GDM1 (cell line): ENCODE results near the gene CA11.
"Not testable (repeated sequence)": the region's sequence is repeated elsewhere in the genome, so short reads cannot be mapped to it uniquely, and the experiment has no call there.

ENCODE experiments used
- DNase-seq: peaks from one replicate; lab custom pipeline; 2025; lab: John Stamatoyannopoulos, UW

CA11 gene

GRCh38 chr19:48669903-48670668, 24.1 kb upstream of the CA11 start:
- DNase-seq = no peak

DNA sequence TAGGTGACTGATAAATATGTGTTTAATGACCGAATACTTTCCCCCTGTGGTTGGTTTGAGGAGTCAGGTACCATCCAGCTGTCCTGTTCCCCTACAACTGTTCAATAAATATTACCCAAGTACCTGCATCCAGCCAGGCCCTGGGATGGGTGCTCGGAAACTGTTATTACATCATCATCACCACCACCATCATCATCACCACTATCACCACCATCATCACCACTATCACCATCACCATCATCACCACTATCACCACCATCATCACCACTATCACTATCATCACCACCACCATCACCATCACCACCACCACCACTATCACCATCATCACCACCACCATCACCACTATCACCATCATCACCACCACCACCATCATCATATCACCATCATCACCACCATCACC, 22.8 kb upstream of the CA11 start:
- no peak for DNase-seq

- no peak for DNase-seq
Measured at GRCh38 chr19:48668332-48668731, 22.3 kb upstream of the CA11 start.

GRCh38 chr19:48665786-48666185, 19.8 kb upstream of the CA11 start:
- no peak for DNase-seq

DNA sequence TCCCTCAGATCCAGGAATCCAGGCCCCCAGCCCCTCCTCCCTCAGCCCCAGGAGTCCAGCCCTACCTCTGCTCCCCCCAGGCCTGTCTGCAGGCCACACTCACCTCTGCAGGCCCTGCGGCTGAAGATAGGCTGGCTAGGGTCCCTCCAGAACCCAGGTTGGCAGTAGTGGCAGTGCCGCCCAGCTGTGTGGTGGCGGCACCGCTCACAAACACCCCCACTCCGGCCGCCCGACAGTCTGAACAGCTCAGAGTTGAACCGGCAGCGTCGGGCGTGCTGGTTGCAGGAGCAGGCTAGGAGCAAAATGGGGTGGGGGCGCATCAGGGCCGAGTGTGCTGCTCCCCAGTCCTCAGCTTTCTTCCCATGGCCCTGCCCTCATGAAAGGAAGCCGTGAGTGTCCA, 18.5 kb upstream of the CA11 start:
- DNase-seq = no peak

DNA sequence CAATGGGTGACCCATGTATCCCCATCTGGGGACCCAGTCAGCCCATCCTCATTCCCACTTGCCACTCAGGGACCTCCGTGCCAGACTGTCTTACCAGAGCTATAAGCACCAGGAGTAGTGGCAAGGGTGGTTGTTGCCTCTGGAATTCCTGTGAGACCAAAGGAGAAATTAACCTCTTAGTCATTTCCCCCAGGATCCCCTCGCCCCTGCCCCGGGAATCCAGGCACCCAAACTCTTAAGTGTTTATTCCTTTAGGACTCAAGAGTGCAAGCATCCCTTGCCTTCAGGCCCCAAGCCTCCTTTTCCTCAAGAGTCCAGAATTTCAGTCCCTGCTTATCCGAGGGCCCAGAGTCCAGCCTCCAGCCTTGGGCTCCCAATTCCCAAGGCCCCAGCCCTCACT, 17.7 kb upstream of the CA11 start:
- no peak for DNase-seq

DNA sequence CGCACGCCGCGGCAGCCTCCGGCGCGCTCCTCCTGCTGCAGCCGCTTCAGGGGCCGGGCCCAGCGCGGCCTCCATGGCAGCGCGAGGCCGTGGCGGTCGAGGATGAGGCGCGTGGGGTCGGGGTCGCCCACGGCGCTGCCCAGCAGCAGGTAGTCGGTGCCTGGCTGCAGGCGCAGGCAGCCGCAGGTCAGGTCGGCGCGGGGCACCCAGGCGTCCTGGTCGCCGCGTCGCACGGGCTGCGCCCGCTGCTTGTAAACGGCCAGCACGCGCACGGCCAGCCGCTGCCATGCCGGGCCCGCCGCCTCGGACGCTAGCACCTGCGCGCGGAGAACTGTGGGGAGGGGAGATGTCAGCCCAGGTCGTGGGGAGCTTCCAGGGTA, 15.7 kb upstream of the CA11 start:
- DNase-seq = no peak

DNA sequence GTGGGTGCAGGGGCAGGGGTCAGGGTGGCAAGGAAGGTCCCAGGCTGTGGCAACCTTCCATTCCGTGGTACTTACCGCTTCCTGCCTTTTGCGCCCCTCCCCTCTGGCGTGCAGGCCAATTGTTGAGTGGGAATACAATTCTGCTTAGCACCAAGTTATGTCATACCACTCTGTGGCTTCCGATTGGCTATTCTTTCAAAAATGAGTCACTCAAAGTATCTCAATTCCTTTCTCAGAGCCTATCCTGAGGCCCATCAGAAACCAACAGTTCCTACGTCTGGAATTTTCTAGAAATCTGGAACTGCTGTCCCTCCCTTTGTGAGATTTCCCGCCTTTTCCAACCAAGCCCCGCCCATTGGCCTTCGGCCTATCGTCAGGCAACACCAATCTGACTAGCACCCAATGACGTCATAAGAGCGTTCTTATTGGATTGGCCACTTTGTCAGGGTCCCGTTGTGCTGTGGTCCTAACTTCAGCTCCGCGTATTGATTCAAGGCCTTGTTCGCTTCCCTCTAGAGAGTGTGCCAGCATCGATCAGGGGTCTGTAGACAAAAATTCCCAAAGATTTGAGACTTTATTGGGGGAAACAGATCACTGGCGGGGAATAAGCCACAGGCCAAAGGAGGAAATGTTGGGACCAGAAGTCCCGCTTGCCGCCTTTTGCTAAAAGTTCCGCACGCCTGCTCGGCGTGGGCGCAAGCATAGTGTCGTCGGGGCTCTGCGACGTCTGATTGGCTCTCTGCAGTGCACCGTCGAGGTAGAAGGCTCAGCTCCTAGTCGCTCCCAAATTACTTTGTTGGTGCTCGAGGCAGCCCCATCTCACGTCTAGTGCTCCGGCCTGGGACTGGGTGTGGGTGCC, 15.1 kb upstream of the CA11 start:
- DNase-seq = peak; percentile 90

GRCh38 chr19:48659768-48660167, 13.8 kb upstream of the CA11 start:
- no peak for DNase-seq

DNA sequence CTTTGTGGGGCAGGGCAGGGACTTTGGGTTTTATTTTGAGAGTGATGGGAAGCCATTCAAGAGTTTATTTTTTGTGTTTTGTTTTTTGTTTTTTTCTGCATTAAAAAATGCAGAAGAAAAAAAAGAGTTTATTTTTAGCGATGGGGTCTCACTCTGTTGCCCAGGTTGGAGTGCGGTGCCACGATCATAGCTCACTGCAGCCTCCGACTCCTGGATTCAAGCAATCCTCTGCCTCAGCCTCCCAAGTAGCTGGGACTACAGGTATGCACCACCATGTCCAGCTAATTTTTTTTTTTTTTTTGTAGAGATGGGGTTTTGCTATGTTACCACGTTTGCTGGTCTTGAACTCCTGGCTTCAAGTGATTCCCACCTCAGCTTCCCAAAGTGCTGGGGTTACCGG, 12.5 kb upstream of the CA11 start:
- DNase-seq = no peak

DNA sequence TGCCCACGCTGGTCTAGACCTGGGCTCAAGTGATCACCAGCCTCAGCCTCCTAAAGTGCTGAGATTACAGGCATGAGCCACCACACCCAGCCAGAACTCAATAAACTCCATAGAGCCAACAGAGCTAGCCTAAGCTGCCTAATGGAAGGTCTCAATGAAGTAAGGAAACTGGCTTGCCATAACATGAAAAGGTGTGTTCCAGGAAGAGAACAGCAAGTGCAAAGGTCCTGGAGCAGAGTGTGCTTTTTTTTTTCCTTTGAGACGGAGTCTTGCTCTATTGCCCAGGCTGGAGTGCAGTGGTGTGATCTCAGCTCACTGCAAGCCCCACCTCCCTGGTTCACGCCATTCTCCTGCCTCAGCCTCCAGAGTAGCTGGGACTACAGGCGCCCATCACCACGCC, 11.8 kb upstream of the CA11 start:
- DNase-seq = not testable (repeated sequence)

DNA sequence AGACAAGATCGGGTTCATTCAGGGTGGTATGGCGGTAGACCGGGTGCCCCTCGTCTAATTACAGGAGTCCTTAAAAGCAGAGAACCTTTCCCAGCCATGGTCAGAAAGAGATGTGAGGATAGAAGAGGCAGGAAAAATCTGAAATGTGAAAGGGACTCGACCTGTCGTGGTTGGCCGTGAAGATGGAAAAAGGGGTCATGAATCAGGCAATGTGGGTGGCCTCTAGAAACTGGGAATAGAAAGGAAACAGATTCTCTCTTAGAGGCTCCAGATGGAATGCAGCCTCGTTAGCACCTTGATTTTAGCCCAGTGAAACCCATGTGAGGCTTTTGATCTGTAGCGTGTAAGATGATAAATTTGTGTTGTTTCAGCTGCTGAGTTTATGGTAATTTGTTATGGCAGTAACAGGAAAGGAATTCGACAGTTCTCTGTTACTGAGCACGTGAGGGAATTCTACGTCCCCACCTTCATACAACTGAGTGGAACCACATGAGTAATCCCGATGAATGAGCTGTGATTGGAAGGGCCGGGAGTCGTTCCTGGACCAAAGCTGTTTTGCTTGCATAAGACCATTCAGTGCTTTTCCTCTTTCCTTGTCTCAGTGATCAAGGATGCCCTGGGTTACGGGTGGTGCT, 11.0 kb upstream of the CA11 start:
- DNase-seq = no peak

DNA sequence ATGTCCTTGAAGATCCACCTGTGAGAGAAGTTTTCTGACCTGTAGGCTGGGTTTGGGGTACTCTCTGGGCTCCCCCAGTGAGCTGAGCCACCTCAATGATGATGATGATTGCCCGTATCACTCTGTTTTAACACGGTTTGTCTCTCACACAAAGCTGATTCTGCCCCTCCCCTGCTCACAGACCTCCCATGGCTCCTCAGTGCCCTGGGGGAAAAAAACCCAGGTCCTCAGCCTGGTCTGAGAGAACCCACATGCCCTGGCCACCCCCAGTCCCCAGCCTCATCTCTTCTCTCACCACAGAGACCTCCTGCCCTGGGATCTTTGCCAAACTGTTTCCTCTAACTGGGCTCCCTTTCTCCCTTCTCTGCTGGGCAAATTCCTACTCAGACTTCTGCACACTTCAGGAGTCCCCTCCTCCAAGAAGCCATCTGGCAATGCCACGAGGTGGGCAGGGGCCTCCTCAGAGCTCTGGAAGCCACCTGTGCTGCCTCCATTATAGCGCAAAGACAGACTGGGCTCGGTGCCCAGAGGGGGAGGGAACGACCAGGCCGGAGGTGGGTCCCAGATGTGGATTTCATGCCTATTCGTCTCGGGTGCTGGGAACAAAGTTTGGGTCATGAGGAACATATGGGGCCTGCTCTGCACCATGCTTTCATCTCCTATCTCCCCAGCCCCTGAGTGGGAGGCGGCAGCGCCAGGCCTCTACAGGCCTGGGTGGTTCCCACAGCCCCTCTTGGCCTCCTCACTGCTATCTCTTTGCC, 8.5 kb upstream of the CA11 start:
- no peak for DNase-seq

- DNase-seq = no peak
Measured at GRCh38 chr19:48651683-48652048, 5.7 kb upstream of the CA11 start.

DNA sequence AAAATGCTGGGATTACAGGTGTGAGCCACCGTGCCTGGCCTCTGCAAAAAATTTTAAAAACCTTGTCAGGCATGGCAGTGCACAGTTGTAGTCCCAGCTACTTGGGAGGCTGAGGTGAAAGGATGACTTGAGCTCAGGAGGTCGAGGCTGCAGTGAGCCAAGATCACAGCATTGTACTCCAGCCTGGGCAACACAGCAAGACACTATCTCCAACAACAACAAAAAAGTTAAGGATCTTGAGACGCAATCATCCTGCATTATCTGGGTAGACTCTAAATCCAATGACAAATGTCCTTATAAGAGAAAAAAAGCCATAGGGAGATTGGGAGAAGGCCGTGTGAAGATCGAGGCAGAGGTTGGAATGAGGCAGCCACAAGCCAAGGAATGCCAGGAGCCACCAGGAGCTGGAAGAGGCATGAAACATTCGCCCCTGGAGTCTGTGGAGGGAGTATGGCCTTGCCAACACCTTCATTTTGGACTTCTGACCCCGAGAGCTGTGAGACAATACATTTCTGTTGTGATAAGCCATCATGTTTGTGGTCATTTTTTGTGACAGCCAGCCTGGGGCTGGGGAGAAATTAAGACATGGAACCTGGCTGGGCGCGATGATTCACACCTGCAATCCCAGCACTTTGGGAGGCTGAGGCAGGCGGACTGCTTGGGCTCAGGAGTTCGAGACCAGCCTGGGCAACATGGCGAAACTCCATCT, 5.1 kb upstream of the CA11 start:
- no peak for DNase-seq

GRCh38 chr19:48648134-48648533, 2.1 kb upstream of the CA11 start:
- DNase-seq = no peak

DNA sequence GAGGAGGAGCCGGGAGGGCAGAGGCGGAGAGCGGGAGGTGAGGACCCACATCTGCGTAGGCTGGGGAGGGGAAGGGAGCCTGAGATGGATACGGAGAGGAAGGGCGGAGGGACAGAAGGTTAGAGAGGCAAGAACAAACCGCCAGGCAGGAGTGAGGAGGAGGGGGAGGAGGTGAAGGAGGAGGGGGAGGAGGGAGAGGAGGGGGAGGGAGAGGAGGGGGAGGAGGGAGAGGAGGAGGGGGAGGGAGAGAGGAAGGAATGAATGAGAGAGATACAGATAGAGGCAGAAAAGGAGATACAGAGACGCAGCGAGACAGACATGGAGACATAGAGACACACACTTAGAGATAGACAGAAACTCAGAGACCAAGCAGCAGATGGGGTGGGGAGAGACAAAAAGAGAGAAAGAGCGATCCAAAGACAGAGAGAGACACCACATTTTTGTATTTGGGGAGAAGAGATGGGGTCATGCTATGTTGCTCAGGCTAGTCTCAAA, 782 bp upstream of the CA11 start:
- no peak for DNase-seq

GRCh38 chr19:48645620-48646000, 377 bp downstream of the CA11 start:
- no peak for DNase-seq

DNA sequence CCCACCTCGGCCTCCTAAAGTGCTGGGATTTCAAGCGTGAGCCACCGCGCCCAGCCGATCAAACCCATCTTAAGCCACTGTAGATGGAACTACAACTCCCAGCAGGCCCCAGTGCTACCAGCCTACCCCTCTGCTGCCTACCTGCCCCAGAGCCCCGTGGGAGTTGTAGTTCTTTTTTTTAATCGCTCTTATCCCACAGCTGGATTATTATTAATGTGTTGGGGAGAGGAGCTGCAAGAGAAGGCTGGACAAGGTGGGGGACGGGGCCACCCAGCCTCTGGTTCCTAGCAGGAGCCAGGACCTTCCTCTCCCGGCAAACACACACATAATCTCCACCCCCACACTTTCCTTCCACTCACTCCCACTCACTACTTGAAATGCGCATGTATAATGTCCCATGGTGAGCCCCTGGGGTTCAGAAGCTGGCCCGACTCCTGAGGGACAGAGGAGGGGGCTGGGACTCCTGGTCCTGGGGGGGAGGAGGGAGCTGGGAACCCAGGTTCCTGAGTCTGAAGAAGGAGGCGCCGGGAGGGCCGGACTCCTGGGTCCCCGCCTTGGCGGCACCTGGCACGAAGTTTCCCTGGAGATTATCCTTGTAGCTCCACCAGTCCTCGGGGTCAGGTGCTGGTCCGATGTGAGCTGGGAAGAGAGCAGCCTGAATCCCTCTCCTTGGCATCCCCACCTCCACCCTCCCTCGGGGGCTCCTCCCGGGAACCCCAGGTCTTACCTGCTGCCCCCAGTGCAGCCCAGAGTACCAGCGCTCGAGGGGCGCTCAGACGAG, 958 bp downstream of the CA11 start:
- DNase-seq = peak; percentile 53

DNA sequence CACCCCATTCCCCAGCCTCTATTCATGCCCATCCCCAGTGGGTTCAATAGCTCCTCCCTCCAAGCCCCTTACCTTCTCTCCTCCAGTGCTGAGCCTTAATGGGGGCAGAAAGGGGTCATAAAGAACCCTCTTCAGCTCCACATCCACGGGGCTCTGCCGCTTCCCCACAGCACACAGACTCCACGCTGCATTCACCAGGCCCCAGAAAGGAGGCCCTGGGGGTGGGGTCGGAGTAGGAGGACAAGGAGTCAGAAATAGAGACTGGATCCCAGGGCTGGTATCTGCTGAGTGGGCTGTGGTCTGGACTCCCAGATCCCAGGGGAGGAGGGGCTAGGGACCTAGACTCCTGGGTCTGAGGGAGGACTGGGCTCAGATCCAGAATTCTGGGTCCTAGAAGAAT, 1.6 kb downstream of the CA11 start:
- DNase-seq = no peak

GRCh38 chr19:48642862-48643261, 3.1 kb downstream of the CA11 start:
- no peak for DNase-seq
